Measurements from ENCODE around the gene ZNF232. TPM values are rescaled to one million over a fixed set of nuclear protein-coding genes. Genes with fewer than 3 reads are reported as not detected.

The ZNF232 gene
- total RNA-seq, result 4.5 and 4.6 TPM in 2 replicates

GRCh38 chr17:5111402-5112204, at the start of gene ZNF232:
Gene ZNF232 (minus strand): TSS chr17:5111878. CDS start chr17:5111822, 56 bp downstream.

DNA sequence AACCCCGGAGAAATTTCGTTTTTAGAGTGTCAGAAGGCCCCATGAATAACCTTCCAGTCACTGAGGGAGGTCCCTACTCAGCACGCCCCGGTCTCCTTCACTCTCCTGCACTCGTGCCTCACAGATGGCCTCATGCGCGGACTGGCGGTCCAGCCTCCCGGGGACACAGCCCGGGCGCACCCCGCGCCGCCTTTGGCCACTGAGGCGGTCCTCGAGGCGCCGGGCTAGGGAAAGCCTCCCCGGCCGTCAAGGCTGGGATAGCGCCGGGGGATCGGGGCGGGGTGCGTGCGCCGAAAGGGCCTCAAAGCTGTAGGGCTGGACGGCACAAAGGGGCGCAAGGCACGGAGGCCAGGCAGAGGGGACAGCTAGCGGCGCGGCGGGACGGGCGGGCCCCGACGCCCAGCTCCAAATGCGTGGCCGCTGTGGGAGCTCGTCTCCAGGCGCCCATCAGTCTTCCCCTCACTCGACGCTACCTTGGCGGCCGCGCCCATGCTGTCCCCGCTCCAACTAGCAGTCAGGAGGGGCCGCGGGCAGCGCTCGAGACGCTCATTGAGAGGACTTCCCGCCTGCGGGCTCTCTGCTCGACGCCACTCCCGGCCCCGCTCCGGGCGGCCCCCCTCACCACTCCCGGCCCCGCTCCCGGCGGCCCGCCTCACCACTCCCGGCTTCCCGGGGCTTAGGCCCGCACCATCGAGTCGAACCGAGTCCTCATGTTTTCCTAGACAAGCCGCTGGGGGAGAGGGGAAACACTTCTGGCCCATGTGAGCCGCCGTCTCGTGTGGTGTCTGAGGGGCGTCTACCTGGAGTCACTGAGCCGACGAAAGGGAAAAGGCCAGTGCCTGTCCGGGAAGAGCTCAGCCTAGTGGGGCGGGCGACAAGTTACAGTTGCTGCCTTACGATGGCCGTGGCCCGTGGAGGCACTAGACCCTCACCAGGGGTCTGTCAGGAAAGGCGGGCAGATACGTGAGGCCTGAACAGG, 4.3 kb upstream of the ZNF232 start, which contains the start of gene USP6:
Gene USP6, plus strand, starts transcription at position 360 of the 979 bp plus-strand sequence. CDS start 14,336 bp downstream, outside the sequence.

GRCh38 chr17:5078106-5079028, 33.3 kb downstream of the ZNF232 start, which contains the start of gene ZFP3:
Gene ZFP3 (plus strand): TSS chr17:5078467. CDS start chr17:5091505, 13,038 bp downstream.

Other genes starting within 250 kb of the ZNF232 start
- gene C17orf107, start 212.3 kb downstream of the ZNF232 start, total RNA-seq, result 1.9 and 2.9 TPM in 2 replicates
- 0.19 and 0.26 TPM in 2 replicates for gene CHRNE, start 208.8 kb downstream of the ZNF232 start, total RNA-seq
- gene GP1BA, start 179.6 kb downstream of the ZNF232 start, total RNA-seq, result not detected in 2 replicates
- 59.3 and 64.7 TPM in 2 replicates for gene SLC25A11, start 171.8 kb downstream of the ZNF232 start, total RNA-seq
- 17.6 and 19.8 TPM in 2 replicates for gene RNF167, start 171.6 kb downstream of the ZNF232 start, total RNA-seq
- 861 and 912 TPM in 2 replicates for gene PFN1, start 163.3 kb downstream of the ZNF232 start, total RNA-seq
- gene ENO3, start 160.8 kb downstream of the ZNF232 start, total RNA-seq, result 4.5 and 6.5 TPM in 2 replicates
- gene SPAG7, start 144.1 kb downstream of the ZNF232 start, total RNA-seq, result 70.6 and 79.0 TPM in 2 replicates
- 5.7 and 11.7 TPM in 2 replicates for gene CAMTA2, start 124.2 kb downstream of the ZNF232 start, total RNA-seq
- gene INCA1, start 114.4 kb downstream of the ZNF232 start, total RNA-seq, result 0.13 and 0.25 TPM in 2 replicates
- gene KIF1C, start 113.9 kb downstream of the ZNF232 start, total RNA-seq, result 95.8 and 124 TPM in 2 replicates
- not detected in 2 replicates for gene SLC52A1, start 76.5 kb downstream of the ZNF232 start, total RNA-seq
- 1.3 and 1.7 TPM in 2 replicates for gene ZFP3, start 33.4 kb downstream of the ZNF232 start, total RNA-seq
- gene USP6, start 4.2 kb upstream of the ZNF232 start, total RNA-seq, result not detected in 2 replicates
- gene ZNF594, start 80.0 kb upstream of the ZNF232 start, total RNA-seq, result 7.8 and 7.9 TPM in 2 replicates
- gene SCIMP, start 123.0 kb upstream of the ZNF232 start, total RNA-seq, result not detected in 2 replicates
- 54.4 and 60.9 TPM in 2 replicates for gene RABEP1, start 170.4 kb upstream of the ZNF232 start, total RNA-seq

Measured in aortic smooth muscle cell (primary cell).